Loucy (cell line): Measurements from ENCODE around the gene NLRC5.

Experiments
- EZH2phosphoT487 ChIP-seq: fragments of 200-600 bp; IDR thresholded peaks from 2 replicates; pipeline ENCODE4 v1.6.1; 2018; ENCODE audit warnings: antibody characterized with exemption, mild to moderate bottlenecking, moderate library complexity, borderline replicate concordance
- TF ChIP-seq, protein P1 (sequence below): fragments of 200-600 bp; sonication (generic); conservative IDR thresholded peaks from 2 replicates; pipeline ENCODE4 v1.5.1; 2014; ENCODE audit warnings: mild to moderate bottlenecking, antibody characterized with exemption, low read length

DNA sequence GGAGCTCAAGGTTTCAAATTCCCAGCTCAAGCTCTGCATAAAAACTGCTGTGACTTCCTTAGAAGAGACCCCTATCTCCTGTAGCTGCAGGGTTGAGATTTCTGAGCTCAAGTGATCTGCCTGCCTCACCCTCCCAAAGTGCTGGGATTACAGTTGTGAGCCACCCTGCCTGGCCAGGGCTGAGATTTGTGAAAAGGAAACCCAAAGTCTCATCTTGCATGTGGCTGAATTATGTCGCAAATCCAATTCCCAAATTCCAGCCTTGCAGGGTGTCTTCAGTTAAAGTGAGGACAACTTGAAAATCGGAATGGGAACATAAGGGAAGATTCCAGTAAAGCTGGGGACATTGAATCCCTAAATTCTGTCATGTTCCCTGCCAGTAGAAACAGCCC lies 41.8 kb upstream of the NLRC5 start:
- TF ChIP-seq, protein P1, sequence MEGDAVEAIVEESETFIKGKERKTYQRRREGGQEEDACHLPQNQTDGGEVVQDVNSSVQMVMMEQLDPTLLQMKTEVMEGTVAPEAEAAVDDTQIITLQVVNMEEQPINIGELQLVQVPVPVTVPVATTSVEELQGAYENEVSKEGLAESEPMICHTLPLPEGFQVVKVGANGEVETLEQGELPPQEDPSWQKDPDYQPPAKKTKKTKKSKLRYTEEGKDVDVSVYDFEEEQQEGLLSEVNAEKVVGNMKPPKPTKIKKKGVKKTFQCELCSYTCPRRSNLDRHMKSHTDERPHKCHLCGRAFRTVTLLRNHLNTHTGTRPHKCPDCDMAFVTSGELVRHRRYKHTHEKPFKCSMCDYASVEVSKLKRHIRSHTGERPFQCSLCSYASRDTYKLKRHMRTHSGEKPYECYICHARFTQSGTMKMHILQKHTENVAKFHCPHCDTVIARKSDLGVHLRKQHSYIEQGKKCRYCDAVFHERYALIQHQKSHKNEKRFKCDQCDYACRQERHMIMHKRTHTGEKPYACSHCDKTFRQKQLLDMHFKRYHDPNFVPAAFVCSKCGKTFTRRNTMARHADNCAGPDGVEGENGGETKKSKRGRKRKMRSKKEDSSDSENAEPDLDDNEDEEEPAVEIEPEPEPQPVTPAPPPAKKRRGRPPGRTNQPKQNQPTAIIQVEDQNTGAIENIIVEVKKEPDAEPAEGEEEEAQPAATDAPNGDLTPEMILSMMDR, result no peak
- TF ChIP-seq EZH2phosphoT487, result no peak
